ENCODE measurements around the gene TMSB4X. TPM values are rescaled to one million over a fixed set of nuclear protein-coding genes. Genes with fewer than 3 reads are reported as not detected.
"Not testable (repeated sequence)": the region's sequence is repeated elsewhere in the genome, so short reads cannot be mapped to it uniquely, and the experiment has no call there.

TMSB4X gene
- polyA plus RNA-seq, 3 donors, result 15,641 to 31,074 (median 27,127) TPM

DNA sequence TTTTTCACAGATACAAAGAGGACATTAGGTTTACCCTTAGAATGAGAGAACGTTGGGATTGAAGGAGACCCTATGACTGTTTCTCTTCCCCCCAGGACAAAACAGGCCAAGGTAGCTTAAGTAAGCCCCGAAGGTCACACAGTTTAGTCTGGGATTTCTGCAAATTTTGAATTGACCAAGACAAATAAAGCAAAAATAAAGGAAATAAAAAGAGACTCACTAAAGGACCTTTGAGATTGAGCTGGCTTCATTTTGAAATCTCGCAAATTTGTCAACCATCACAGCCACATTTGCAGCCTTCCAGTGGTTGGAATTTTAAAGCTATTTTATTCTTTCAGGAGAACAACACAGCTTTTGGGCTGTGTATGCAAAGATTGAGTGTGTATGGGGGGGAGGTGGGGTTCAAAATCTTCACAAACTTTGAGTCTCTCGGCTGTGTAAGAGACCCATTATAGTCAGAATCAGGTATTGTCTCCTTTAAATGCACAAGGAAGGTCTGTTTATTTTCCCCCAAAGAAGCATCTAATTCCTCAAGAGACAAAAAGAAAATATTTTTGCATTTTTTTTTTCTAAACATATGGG is 4.2 kb downstream of the TMSB4X start:
- no peak overlapping the region for H2AFZ ChIP-seq (ENCODE audit: insufficient read depth, low read depth, low read length, poor library complexity, severe bottlenecking)
- peaks cover 31 to 61% of the 10 kb centered on the region in 2 donors for H3K4me1 ChIP-seq (ENCODE audit: control insufficient read depth in 1 of 2, insufficient read depth in 2 of 2, low read length in 2 of 2)
- WGBS (ENCODE audit: insufficient coverage), result no CpG with 5 or more reads among the region's 4 CpGs
- H4K20me1 ChIP-seq (ENCODE audit: insufficient read depth, low read length), result peaks cover 26% of the 10 kb centered on the region
- H3K4me2 ChIP-seq (replicated peaks; ENCODE audit: extremely low read depth, low read length, poor library complexity, severe bottlenecking), result peak overlapping the region; percentile 77
- peak overlapping the region in 1 of 2 donors; percentile 93 for H3K27ac ChIP-seq (ENCODE audit: low read depth in 1 of 2, low read length in 2 of 2)
- peak overlapping the region; percentile 83 to 94 (median 87) for H3K27ac Mint-ChIP-seq
- H3K79me2 ChIP-seq (ENCODE audit: insufficient read depth, low read length), result peaks cover 39% of the 10 kb centered on the region
- intact Hi-C loops (cut with micrococcal nuclease), result loop anchor here (10.0 kb wide), 2 partner anchors 116 to 516 kb away; no protein-coding TSS in a partner anchor
- no peak for DNase-seq
- H3K9me3 Mint-ChIP-seq, result peaks cover 0 to 25% (median 13%) of the 10 kb centered on the region in 7 donors
- H3K9me3 ChIP-seq (replicated peaks in 1 of 2; ENCODE audit: control insufficient read depth in 1 of 2, insufficient read depth in 1 of 2, low read length in 2 of 2), result peaks cover 0 to 6% of the 10 kb centered on the region in 2 donors
- peaks cover 26 to 32% of the 10 kb centered on the region in 2 donors for H3K36me3 Mint-ChIP-seq
- H3K9ac ChIP-seq (ENCODE audit: insufficient read depth, low read length, poor library complexity, severe bottlenecking), result peak overlapping the region; percentile 95
- peaks cover 0 to 81% (median 1%) of the 10 kb centered on the region in 3 donors for H3K27me3 Mint-ChIP-seq (ENCODE audit: low read depth in 3 of 3)
- TF ChIP-seq, protein P1, sequence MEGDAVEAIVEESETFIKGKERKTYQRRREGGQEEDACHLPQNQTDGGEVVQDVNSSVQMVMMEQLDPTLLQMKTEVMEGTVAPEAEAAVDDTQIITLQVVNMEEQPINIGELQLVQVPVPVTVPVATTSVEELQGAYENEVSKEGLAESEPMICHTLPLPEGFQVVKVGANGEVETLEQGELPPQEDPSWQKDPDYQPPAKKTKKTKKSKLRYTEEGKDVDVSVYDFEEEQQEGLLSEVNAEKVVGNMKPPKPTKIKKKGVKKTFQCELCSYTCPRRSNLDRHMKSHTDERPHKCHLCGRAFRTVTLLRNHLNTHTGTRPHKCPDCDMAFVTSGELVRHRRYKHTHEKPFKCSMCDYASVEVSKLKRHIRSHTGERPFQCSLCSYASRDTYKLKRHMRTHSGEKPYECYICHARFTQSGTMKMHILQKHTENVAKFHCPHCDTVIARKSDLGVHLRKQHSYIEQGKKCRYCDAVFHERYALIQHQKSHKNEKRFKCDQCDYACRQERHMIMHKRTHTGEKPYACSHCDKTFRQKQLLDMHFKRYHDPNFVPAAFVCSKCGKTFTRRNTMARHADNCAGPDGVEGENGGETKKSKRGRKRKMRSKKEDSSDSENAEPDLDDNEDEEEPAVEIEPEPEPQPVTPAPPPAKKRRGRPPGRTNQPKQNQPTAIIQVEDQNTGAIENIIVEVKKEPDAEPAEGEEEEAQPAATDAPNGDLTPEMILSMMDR (IDR thresholded peaks at IDR 0.05), result no peak
- H3K4me1 Mint-ChIP-seq, result peaks cover 28% of the 10 kb centered on the region
- H3K27me3 ChIP-seq (ENCODE audit: control insufficient read depth in 2 of 2, insufficient read depth in 2 of 2, low read length in 2 of 2), result peaks cover 0 to 21% of the 10 kb centered on the region in 2 donors
- H3K4me3 ChIP-seq (replicated peaks in 1 of 3; ENCODE audit: low read depth in 2 of 3, low read length in 3 of 3), result peak overlapping the region in 1 of 3 experiments; percentile 97
- peaks cover 4 to 6% of the 10 kb centered on the region in 2 donors for H3K36me3 ChIP-seq (replicated peaks in 1 of 2; ENCODE audit: control insufficient read depth in 1 of 2, insufficient read depth in 2 of 2, low read length in 2 of 2)
- H3K4me3 Mint-ChIP-seq, result peak overlapping the region; percentile 93 to 98

DNA sequence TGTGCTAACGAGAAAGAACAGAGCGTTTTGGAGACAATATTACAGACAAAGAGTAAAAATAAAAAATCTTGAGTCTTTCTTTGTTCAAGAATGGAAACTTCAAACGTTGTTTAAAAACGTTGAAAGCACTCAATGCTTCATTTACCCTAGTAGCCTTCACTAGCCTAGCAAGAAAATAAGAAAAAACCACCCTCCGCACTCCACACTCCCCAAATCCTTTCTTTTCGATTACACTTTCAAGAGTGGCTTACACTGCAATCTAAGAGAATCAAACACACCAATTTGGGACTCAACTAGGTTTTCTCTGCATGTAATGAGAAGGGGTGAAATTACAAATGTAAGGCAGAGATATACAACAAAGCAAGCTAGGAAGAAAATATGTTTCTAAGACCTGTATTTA is 4.7 kb downstream of the TMSB4X start:
- peak overlapping the region in 1 of 2 donors; percentile 93 for H3K27ac ChIP-seq (ENCODE audit: low read depth in 1 of 2, low read length in 2 of 2)
- H3K36me3 ChIP-seq (replicated peaks in 1 of 2; ENCODE audit: control insufficient read depth in 1 of 2, insufficient read depth in 2 of 2, low read length in 2 of 2), result peaks cover 4 to 6% of the 10 kb centered on the region in 2 donors
- peaks cover 0 to 6% of the 10 kb centered on the region in 2 donors for H3K9me3 ChIP-seq (replicated peaks in 1 of 2; ENCODE audit: control insufficient read depth in 1 of 2, insufficient read depth in 1 of 2, low read length in 2 of 2)
- intact Hi-C loops (cut with micrococcal nuclease), result loop anchor here (10.0 kb wide), 2 partner anchors 115 to 515 kb away; no protein-coding TSS in a partner anchor
- no CpG with 5 or more reads among the region's 6 CpGs for WGBS (ENCODE audit: insufficient coverage)
- Mint-ChIP-seq H3K36me3 (peaks cover 26 to 32% of the 10 kb centered on the region in 2 donors), H3K4me3 (peak overlapping the region in 1 of 2 donors; percentile 33), H3K4me1 (peaks cover 33% of the 10 kb centered on the region), H3K27ac (peak overlapping the region in 4 of 7 donors; percentile 7 to 94 (median 54)), H3K27me3 (ENCODE audit: low read depth in 3 of 3) (peaks cover 0 to 83% (median 1%) of the 10 kb centered on the region in 3 donors), H3K9me3 (peaks cover 0 to 20% (median 13%) of the 10 kb centered on the region in 7 donors)
- DNase-seq, result no peak
- TF ChIP-seq, protein P1 (IDR thresholded peaks at IDR 0.05), result no peak
- H3K9ac ChIP-seq (ENCODE audit: insufficient read depth, low read length, poor library complexity, severe bottlenecking), result no peak overlapping the region
- peaks cover 26% of the 10 kb centered on the region for H4K20me1 ChIP-seq (ENCODE audit: insufficient read depth, low read length)
- H3K4me2 ChIP-seq (replicated peaks; ENCODE audit: extremely low read depth, low read length, poor library complexity, severe bottlenecking), result peak overlapping the region; percentile 77
- H2AFZ ChIP-seq (ENCODE audit: insufficient read depth, low read depth, low read length, poor library complexity, severe bottlenecking), result no peak overlapping the region
- H3K27me3 ChIP-seq (ENCODE audit: control insufficient read depth in 2 of 2, insufficient read depth in 2 of 2, low read length in 2 of 2), result peaks cover 0 to 22% of the 10 kb centered on the region in 2 donors
- no peak overlapping the region for H3K4me3 ChIP-seq (replicated peaks in 1 of 3; ENCODE audit: low read depth in 2 of 3, low read length in 3 of 3)
- peaks cover 36 to 60% of the 10 kb centered on the region in 2 donors for H3K4me1 ChIP-seq (ENCODE audit: control insufficient read depth in 1 of 2, insufficient read depth in 2 of 2, low read length in 2 of 2)
- peaks cover 34% of the 10 kb centered on the region for H3K79me2 ChIP-seq (ENCODE audit: insufficient read depth, low read length)

- H3K4me3 ChIP-seq (replicated peaks in 1 of 3; ENCODE audit: low read depth in 2 of 3, low read length in 3 of 3); H3K4me2 ChIP-seq (replicated peaks; ENCODE audit: extremely low read depth, low read length, poor library complexity, severe bottlenecking); H3K36me3 ChIP-seq (replicated peaks in 1 of 2; ENCODE audit: control insufficient read depth in 1 of 2, insufficient read depth in 2 of 2, low read length in 2 of 2); H3K9ac ChIP-seq (ENCODE audit: insufficient read depth, low read length, poor library complexity, severe bottlenecking); DNase-seq; H2AFZ ChIP-seq (ENCODE audit: insufficient read depth, low read depth, low read length, poor library complexity, severe bottlenecking); H3K9me3 ChIP-seq (replicated peaks in 1 of 2; ENCODE audit: control insufficient read depth in 1 of 2, insufficient read depth in 1 of 2, low read length in 2 of 2); H3K27ac ChIP-seq (ENCODE audit: low read depth in 1 of 2, low read length in 2 of 2); intact Hi-C loops (cut with micrococcal nuclease): not testable (repeated sequence)
- Histone ChIP-seq H4K20me1 (ENCODE audit: insufficient read depth, low read length) (peaks cover 25% of the 10 kb centered on the region), H3K79me2 (ENCODE audit: insufficient read depth, low read length) (peaks cover 31% of the 10 kb centered on the region), H3K27me3 (ENCODE audit: control insufficient read depth in 2 of 2, insufficient read depth in 2 of 2, low read length in 2 of 2) (peaks cover 0 to 25% of the 10 kb centered on the region in 2 donors), H3K4me1 (ENCODE audit: control insufficient read depth in 1 of 2, insufficient read depth in 2 of 2, low read length in 2 of 2) (peaks cover 40 to 60% of the 10 kb centered on the region in 2 donors)
- WGBS (ENCODE audit: insufficient coverage), result no CpG with 5 or more reads among the region's 9 CpGs
- Mint-ChIP-seq H3K27ac (peak overlapping the region in 3 of 7 donors; percentile 64 to 94 (median 72)), H3K27me3 (ENCODE audit: low read depth in 3 of 3) (peaks cover 0 to 83% (median 1%) of the 10 kb centered on the region in 3 donors), H3K9me3 (peaks cover 0 to 19% (median 12%) of the 10 kb centered on the region in 7 donors), H3K36me3 (peaks cover 26 to 31% of the 10 kb centered on the region in 2 donors), H3K4me1 (peaks cover 37% of the 10 kb centered on the region), H3K4me3 (peak overlapping the region in 1 of 2 donors; percentile 39)
Observed at GRCh38 chrX:12980039-12980438, 5.1 kb downstream of the TMSB4X start.
